Neuronal stem cell (in vitro differentiated cells): ENCODE results near the gene CEP95. TPM values are rescaled to one million over a fixed set of nuclear protein-coding genes. Genes with fewer than 3 reads are reported as not detected.

Source experiments
- DNase-seq: peaks from one replicate; pipeline ENCODE4 v3.0.0-alpha.2; 2013; ENCODE audit warnings: low spot score
- H2AFZ ChIP-seq: one replicate; pipeline ENCODE4 v1.6.1; 2013; ENCODE audit warnings: mild to moderate bottlenecking, low read length, inconsistent platforms
- H2AK5ac ChIP-seq: 2 replicates; pipeline ENCODE4 v1.6.1; 2013; ENCODE audit warnings: low read depth, mild to moderate bottlenecking, inconsistent platforms, low read length, moderate library complexity, mixed read lengths
- H2BK120ac ChIP-seq: 2 replicates; pipeline ENCODE4 v1.6.1; 2013; ENCODE audit warnings: low read depth, mild to moderate bottlenecking, inconsistent platforms, low read length, moderate library complexity, mixed read lengths
- H2BK12ac ChIP-seq: one replicate; pipeline ENCODE4 v1.6.1; 2013; ENCODE audit warnings: low read length, inconsistent platforms
- H2BK15ac ChIP-seq: 2 replicates; pipeline ENCODE4 v1.6.1; 2013; ENCODE audit warnings: mild to moderate bottlenecking, low read length, inconsistent platforms, mixed read lengths
- H2BK5ac ChIP-seq: one replicate; pipeline ENCODE4 v1.6.1; 2013; ENCODE audit warnings: inconsistent platforms, mild to moderate bottlenecking, low read length, moderate library complexity
- H3K14ac ChIP-seq: one replicate; pipeline ENCODE4 v1.6.1; 2013; ENCODE audit warnings: low read length, inconsistent platforms
- H3K18ac ChIP-seq: 2 replicates; pipeline ENCODE4 v1.6.1; 2013; ENCODE audit warnings: low read length, inconsistent platforms
- H3K23ac ChIP-seq: 2 replicates; pipeline ENCODE4 v1.6.1; 2013; ENCODE audit warnings: low read depth, mild to moderate bottlenecking, mixed read lengths, low read length, inconsistent platforms; ENCODE audit not compliant: poor library complexity
- H3K27ac ChIP-seq: replicated peaks from 3 replicates; pipeline ENCODE4 v1.5.1; 2013; ENCODE audit warnings: low read length, inconsistent platforms
- H3K27me3 ChIP-seq, 3 experiments: 2 replicates each; pipeline ENCODE4 v1.6.1; 2013; ENCODE audit warnings: low read length in 3 of 3, mild to moderate bottlenecking in 2 of 3, inconsistent platforms in 1 of 3, low read depth in 1 of 3, mixed read lengths in 1 of 3, moderate library complexity in 1 of 3; ENCODE audit not compliant: control insufficient read depth in 3 of 3, insufficient read depth in 3 of 3
- H3K36me3 ChIP-seq, 2 donors: replicated peaks in 1 of 2; 2 replicates each; pipeline ENCODE4 v1.6.1; 2013; ENCODE audit warnings: low read length in 2 of 2; ENCODE audit not compliant: control insufficient read depth in 2 of 2, insufficient read depth in 2 of 2
- H3K4ac ChIP-seq: 2 replicates; pipeline ENCODE4 v1.6.1; 2013; ENCODE audit warnings: inconsistent platforms, mild to moderate bottlenecking, low read length, moderate library complexity
- H3K4me1 ChIP-seq, 2 donors: 1 replicate in 1 of 2; 2 replicates in 1 of 2; pipeline ENCODE4 v1.6.1; 2013; ENCODE audit warnings: low read length in 2 of 2, low read depth in 1 of 2; ENCODE audit not compliant: control insufficient read depth in 2 of 2, insufficient read depth in 1 of 2
- H3K4me2 ChIP-seq: one replicate; pipeline ENCODE4 v1.6.1; 2013; ENCODE audit warnings: mild to moderate bottlenecking, low read length, inconsistent platforms; ENCODE audit not compliant: insufficient read depth, poor library complexity, severe bottlenecking
- H3K4me3 ChIP-seq, 2 donors: 2 replicates each; pipeline ENCODE4 v1.5.1; 2013; ENCODE audit warnings: low read length in 2 of 2, mild to moderate bottlenecking in 2 of 2, inconsistent platforms in 1 of 2, moderate library complexity in 1 of 2
- H3K79me1 ChIP-seq: one replicate; pipeline ENCODE4 v1.6.1; 2013; ENCODE audit warnings: low read depth, mild to moderate bottlenecking, inconsistent platforms, low read length, moderate library complexity
- H3K9ac ChIP-seq: one replicate; pipeline ENCODE4 v1.6.1; 2013; ENCODE audit warnings: mild to moderate bottlenecking, low read depth, low read length, inconsistent platforms; ENCODE audit not compliant: poor library complexity
- H3K9me3 ChIP-seq, 2 donors: replicated peaks in 1 of 2; 2 replicates each; pipeline versions ENCODE3 to v1.6.1; 2013; ENCODE audit warnings: low read length in 2 of 2, mild to moderate bottlenecking in 2 of 2, inconsistent platforms in 1 of 2, low read depth in 1 of 2, mixed read lengths in 1 of 2, moderate library complexity in 1 of 2; ENCODE audit not compliant: control insufficient read depth in 2 of 2, insufficient read depth in 1 of 2
- H4K8ac ChIP-seq: one replicate; pipeline ENCODE4 v1.6.1; 2013; ENCODE audit warnings: low read depth, mild to moderate bottlenecking, inconsistent platforms, low read length, moderate library complexity
- H4K91ac ChIP-seq: one replicate; pipeline ENCODE4 v1.6.1; 2013; ENCODE audit warnings: low read length, low read depth, mild to moderate bottlenecking, inconsistent platforms; ENCODE audit not compliant: poor library complexity
- WGBS, 2 donors: extraction: QIAGEN DNeasy Blood & Tissue Kit; methylation state at CpG; one replicate each; pipeline ENCODE4 v1.1.7; 2013; ENCODE audit warnings: missing lambda C conversion rate in 2 of 2, mixed read lengths in 1 of 2; ENCODE audit not compliant: insufficient read length in 2 of 2, insufficient replicate concordance in 1 of 2; ENCODE audit errors: extremely low coverage in 2 of 2; 5-methylcytosine and 5-hydroxymethylcytosine counted together
- polyA plus RNA-seq, 2 experiments: library from polyadenylated mRNA; stranded (reverse); fragments of 200-250 nt; gene quantifications; one replicate each; pipeline ENCODE4 v1.2.3, GENCODE V29; 2013

The CEP95 gene
- 50.3 TPM for polyA plus RNA-seq (2013, experiment 1 of 2)
- 51.8 TPM for polyA plus RNA-seq (2013, experiment 2 of 2)

DNA sequence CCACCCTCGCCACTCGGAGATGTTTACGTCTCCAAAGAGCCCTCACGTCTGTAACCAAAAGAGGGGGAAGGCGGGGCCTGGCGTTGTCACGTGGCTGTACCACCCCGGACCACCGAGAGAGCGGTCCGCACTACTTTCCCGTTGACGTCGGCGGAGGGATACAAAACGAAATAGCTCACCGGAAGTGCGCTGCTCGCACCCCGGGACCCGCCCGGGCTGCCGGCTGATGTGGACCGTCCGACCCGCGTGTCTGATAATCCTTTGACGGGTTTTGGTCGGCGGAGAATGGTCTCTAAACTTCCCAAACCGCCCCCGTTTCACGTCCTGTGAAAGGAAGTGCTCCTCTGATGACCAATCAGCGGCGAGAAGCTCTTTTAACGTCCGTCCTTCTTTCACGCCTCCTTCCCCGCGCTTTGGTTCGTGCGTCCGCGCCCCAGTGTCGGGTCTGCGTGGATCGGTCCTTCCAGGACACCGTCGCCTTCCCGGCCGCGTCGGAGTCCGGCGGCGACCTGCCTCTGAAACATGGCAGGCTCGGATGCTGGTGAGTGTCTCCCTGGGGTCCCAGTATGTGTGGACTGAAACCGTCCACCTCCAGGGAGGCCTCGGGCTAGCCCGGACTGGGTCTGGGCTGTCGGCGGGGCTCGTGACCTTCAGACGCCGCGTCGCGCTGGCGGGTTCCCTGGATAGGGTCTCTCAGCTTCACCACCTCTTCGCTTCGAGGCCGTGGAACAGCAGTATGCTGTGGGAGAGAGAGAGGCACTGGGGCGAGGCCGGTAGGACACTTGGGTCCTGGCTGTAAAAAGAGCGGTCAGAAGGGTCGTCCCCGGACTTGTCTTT, at the start of gene CEP95:
TSS of gene CEP95 (plus strand) at position 402 of the 837 bp plus-strand sequence. CDS start at position 523, 121 bp downstream.
- no peak within 1 kb of the TSS for H3K4ac ChIP-seq
- no peaks in the 10 kb centered on the region for H3K9me3 ChIP-seq
- peak within 1 kb of the TSS; percentile 99 for H3K18ac ChIP-seq
- H2BK15ac ChIP-seq = peak within 1 kb of the TSS; percentile 68
- peak within 1 kb of the TSS; percentile 90 for H3K23ac ChIP-seq
- peak; percentile 97 for DNase-seq
- peak within 1 kb of the TSS; percentile 98 for H3K9ac ChIP-seq
- peaks cover 3 to 11% of the 10 kb centered on the region in 2 donors for H3K4me1 ChIP-seq
- no peaks in the 10 kb centered on the region for H3K27me3 ChIP-seq
- WGBS, 2 donors = no CpG with 5 or more reads among the region's 77 CpGs
- peak within 1 kb of the TSS; percentile 100 for H2AK5ac ChIP-seq
- H3K27ac ChIP-seq = peak within 1 kb of the TSS; percentile 93
- H3K4me2 ChIP-seq = peak within 1 kb of the TSS; percentile 54
- H3K79me1 ChIP-seq = peaks cover 5% of the 10 kb centered on the region
- no peak within 1 kb of the TSS for H2BK12ac ChIP-seq
- no peak within 1 kb of the TSS for H4K8ac ChIP-seq
- peak within 1 kb of the TSS; percentile 87 for H2AFZ ChIP-seq
- H3K4me3 ChIP-seq = peak within 1 kb of the TSS; percentile 88 to 99
- peaks cover 28 to 75% of the 10 kb centered on the region in 2 donors for H3K36me3 ChIP-seq
- H4K91ac ChIP-seq = peak within 1 kb of the TSS; percentile 73
- peak within 1 kb of the TSS; percentile 96 for H2BK120ac ChIP-seq
- peak within 1 kb of the TSS; percentile 25 for H3K14ac ChIP-seq
- peak within 1 kb of the TSS; percentile 99 for H2BK5ac ChIP-seq

DNA sequence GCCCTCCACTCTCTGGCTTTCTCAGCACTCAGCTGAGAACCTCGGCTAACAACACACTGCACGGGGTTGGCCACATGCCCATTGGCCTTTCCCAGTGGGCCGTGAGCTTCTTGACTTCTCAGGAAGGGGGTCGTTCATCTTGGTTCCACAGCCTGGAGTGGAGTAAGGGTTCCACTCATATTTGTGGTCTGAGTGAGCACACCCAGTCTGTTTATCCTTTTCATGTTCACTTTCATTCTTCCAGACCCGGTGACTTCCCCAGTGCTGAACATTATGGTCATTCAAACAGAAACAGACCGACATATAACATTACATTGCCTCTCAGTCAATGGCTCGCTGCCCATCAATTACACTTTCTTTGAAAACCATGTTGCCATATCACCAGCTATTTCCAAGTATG, 49.6 kb upstream of the CEP95 start:
- H3K27ac ChIP-seq = no peak overlapping the region
- H2BK15ac ChIP-seq = no peak overlapping the region
- peak overlapping the region; percentile 34 for H3K18ac ChIP-seq
- no peak overlapping the region for H3K4me2 ChIP-seq
- no peak overlapping the region for H3K9ac ChIP-seq
- no peak overlapping the region for H4K91ac ChIP-seq
- no peak for DNase-seq
- H4K8ac ChIP-seq = no peak overlapping the region
- H2AFZ ChIP-seq = no peak overlapping the region
- no peaks in the 10 kb centered on the region for H3K36me3 ChIP-seq
- WGBS, 2 donors = no CpG with 5 or more reads among the region's 7 CpGs
- no peak overlapping the region for H2BK12ac ChIP-seq
- H3K4me3 ChIP-seq = no peak overlapping the region
- no peaks in the 10 kb centered on the region for H3K79me1 ChIP-seq
- H3K4me1 ChIP-seq = no peaks in the 10 kb centered on the region
- H2BK120ac ChIP-seq = no peak overlapping the region
- no peak overlapping the region for H3K23ac ChIP-seq
- no peaks in the 10 kb centered on the region for H3K9me3 ChIP-seq
- H3K27me3 ChIP-seq = peaks cover 0 to 5% (median 0%) of the 10 kb centered on the region in 3 experiments
- H3K14ac ChIP-seq = no peak overlapping the region
- H2AK5ac ChIP-seq = no peak overlapping the region
- no peak overlapping the region for H3K4ac ChIP-seq
- H2BK5ac ChIP-seq = no peak overlapping the region

- Histone ChIP-seq H2BK12ac (no peak overlapping the region), H2BK5ac (no peak overlapping the region), H3K4me2 (no peak overlapping the region), H3K4me3 (no peak overlapping the region), H3K18ac (no peak overlapping the region), H2AFZ (no peak overlapping the region), H2BK120ac (no peak overlapping the region), H3K9ac (peak overlapping the region; percentile 1), H2BK15ac (no peak overlapping the region), H2AK5ac (peak overlapping the region; percentile 71), H3K36me3 (no peaks in the 10 kb centered on the region), H4K8ac (no peak overlapping the region), H3K4me1 (no peaks in the 10 kb centered on the region), H3K14ac (no peak overlapping the region), H3K23ac (no peak overlapping the region), H4K91ac (no peak overlapping the region), H3K79me1 (no peaks in the 10 kb centered on the region), H3K9me3 (no peaks in the 10 kb centered on the region), H3K4ac (no peak overlapping the region), H3K27me3 (peaks cover 0 to 5% (median 0%) of the 10 kb centered on the region in 3 experiments), H3K27ac (no peak overlapping the region)
- no peak for DNase-seq
- no CpG with 5 or more reads among the region's 8 CpGs for WGBS, 2 donors
These were observed 48.0 kb upstream of the CEP95 start for GRCh38 chr17:64458756-64459155.

DNA sequence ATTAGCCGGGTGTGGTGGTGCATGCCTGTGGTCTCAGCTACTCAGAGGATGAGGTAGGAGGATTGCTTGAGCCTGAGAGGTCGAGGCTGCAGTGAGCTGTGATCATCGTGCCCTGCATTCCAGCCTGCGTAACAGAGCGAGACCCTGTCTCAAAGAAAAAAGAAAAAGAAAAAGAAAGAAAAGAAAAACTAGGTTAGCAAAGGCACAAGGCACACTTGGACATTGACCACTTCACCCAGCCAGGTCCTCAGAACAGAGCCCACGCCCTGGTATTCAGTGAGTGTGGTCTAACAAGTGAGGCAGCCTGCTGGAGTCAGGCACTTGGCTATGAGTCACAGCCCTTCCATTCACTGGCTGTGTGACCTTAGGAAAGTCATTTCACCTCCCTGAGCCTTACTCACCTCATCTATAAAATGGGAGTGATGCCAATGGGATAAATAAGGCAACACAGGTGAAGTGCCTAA, 47.5 kb upstream of the CEP95 start:
- H3K9me3 ChIP-seq = no peaks in the 10 kb centered on the region
- no peak overlapping the region for H3K14ac ChIP-seq
- no peak overlapping the region for H4K8ac ChIP-seq
- peak overlapping the region; percentile 1 for H3K9ac ChIP-seq
- H2AFZ ChIP-seq = no peak overlapping the region
- H3K4me3 ChIP-seq = no peak overlapping the region
- DNase-seq = no peak
- H2AK5ac ChIP-seq = no peak overlapping the region
- WGBS, 2 donors = no CpG with 5 or more reads among the region's 6 CpGs
- H3K36me3 ChIP-seq = no peaks in the 10 kb centered on the region
- no peak overlapping the region for H2BK120ac ChIP-seq
- no peak overlapping the region for H3K27ac ChIP-seq
- no peaks in the 10 kb centered on the region for H3K4me1 ChIP-seq
- peaks cover 0 to 5% (median 0%) of the 10 kb centered on the region in 3 experiments for H3K27me3 ChIP-seq
- no peak overlapping the region for H3K4ac ChIP-seq
- no peak overlapping the region for H3K23ac ChIP-seq
- no peak overlapping the region for H4K91ac ChIP-seq
- H2BK15ac ChIP-seq = no peak overlapping the region
- no peak overlapping the region for H2BK5ac ChIP-seq
- H3K18ac ChIP-seq = no peak overlapping the region
- H2BK12ac ChIP-seq = no peak overlapping the region
- H3K79me1 ChIP-seq = no peaks in the 10 kb centered on the region
- no peak overlapping the region for H3K4me2 ChIP-seq
